Neuronal stem cell (in vitro differentiated cells): ENCODE results near the gene GFRA3. TPM values are rescaled to one million over a fixed set of nuclear protein-coding genes. Genes with fewer than 3 reads are reported as not detected.
A peak's percentile ranks its signal among the peaks of the same experiment; 100 is the strongest.
"Not testable (repeated sequence)": the region's sequence is repeated elsewhere in the genome, so short reads cannot be mapped to it uniquely, and the experiment has no call there.

Source experiments
- DNase-seq: peaks from one replicate; pipeline ENCODE4 v3.0.0-alpha.2; 2013; ENCODE audit warnings: low spot score
- H2AFZ ChIP-seq: one replicate; pipeline ENCODE4 v1.6.1; 2013; ENCODE audit warnings: mild to moderate bottlenecking, low read length, inconsistent platforms
- H2AK5ac ChIP-seq: 2 replicates; pipeline ENCODE4 v1.6.1; 2013; ENCODE audit warnings: low read depth, mild to moderate bottlenecking, inconsistent platforms, low read length, moderate library complexity, mixed read lengths
- H2BK120ac ChIP-seq: 2 replicates; pipeline ENCODE4 v1.6.1; 2013; ENCODE audit warnings: low read depth, mild to moderate bottlenecking, inconsistent platforms, low read length, moderate library complexity, mixed read lengths
- H2BK12ac ChIP-seq: one replicate; pipeline ENCODE4 v1.6.1; 2013; ENCODE audit warnings: low read length, inconsistent platforms
- H2BK15ac ChIP-seq: 2 replicates; pipeline ENCODE4 v1.6.1; 2013; ENCODE audit warnings: mild to moderate bottlenecking, low read length, inconsistent platforms, mixed read lengths
- H2BK5ac ChIP-seq: one replicate; pipeline ENCODE4 v1.6.1; 2013; ENCODE audit warnings: inconsistent platforms, mild to moderate bottlenecking, low read length, moderate library complexity
- H3K14ac ChIP-seq: one replicate; pipeline ENCODE4 v1.6.1; 2013; ENCODE audit warnings: low read length, inconsistent platforms
- H3K18ac ChIP-seq: 2 replicates; pipeline ENCODE4 v1.6.1; 2013; ENCODE audit warnings: low read length, inconsistent platforms
- H3K23ac ChIP-seq: 2 replicates; pipeline ENCODE4 v1.6.1; 2013; ENCODE audit warnings: low read depth, mild to moderate bottlenecking, mixed read lengths, low read length, inconsistent platforms; ENCODE audit not compliant: poor library complexity
- H3K27ac ChIP-seq: replicated peaks from 3 replicates; pipeline ENCODE4 v1.5.1; 2013; ENCODE audit warnings: low read length, inconsistent platforms
- H3K27me3 ChIP-seq, 3 experiments: 2 replicates each; pipeline ENCODE4 v1.6.1; 2013; ENCODE audit warnings: low read length in 3 of 3, mild to moderate bottlenecking in 2 of 3, inconsistent platforms in 1 of 3, low read depth in 1 of 3, mixed read lengths in 1 of 3, moderate library complexity in 1 of 3; ENCODE audit not compliant: control insufficient read depth in 3 of 3, insufficient read depth in 3 of 3
- H3K36me3 ChIP-seq, 2 donors: replicated peaks in 1 of 2; 2 replicates each; pipeline ENCODE4 v1.6.1; 2013; ENCODE audit warnings: low read length in 2 of 2; ENCODE audit not compliant: control insufficient read depth in 2 of 2, insufficient read depth in 2 of 2
- H3K4ac ChIP-seq: 2 replicates; pipeline ENCODE4 v1.6.1; 2013; ENCODE audit warnings: inconsistent platforms, mild to moderate bottlenecking, low read length, moderate library complexity
- H3K4me1 ChIP-seq, 2 donors: 1 replicate in 1 of 2; 2 replicates in 1 of 2; pipeline ENCODE4 v1.6.1; 2013; ENCODE audit warnings: low read length in 2 of 2, low read depth in 1 of 2; ENCODE audit not compliant: control insufficient read depth in 2 of 2, insufficient read depth in 1 of 2
- H3K4me2 ChIP-seq: one replicate; pipeline ENCODE4 v1.6.1; 2013; ENCODE audit warnings: mild to moderate bottlenecking, low read length, inconsistent platforms; ENCODE audit not compliant: insufficient read depth, poor library complexity, severe bottlenecking
- H3K4me3 ChIP-seq, 2 donors: 2 replicates each; pipeline ENCODE4 v1.5.1; 2013; ENCODE audit warnings: low read length in 2 of 2, mild to moderate bottlenecking in 2 of 2, inconsistent platforms in 1 of 2, moderate library complexity in 1 of 2
- H3K79me1 ChIP-seq: one replicate; pipeline ENCODE4 v1.6.1; 2013; ENCODE audit warnings: low read depth, mild to moderate bottlenecking, inconsistent platforms, low read length, moderate library complexity
- H3K9ac ChIP-seq: one replicate; pipeline ENCODE4 v1.6.1; 2013; ENCODE audit warnings: mild to moderate bottlenecking, low read depth, low read length, inconsistent platforms; ENCODE audit not compliant: poor library complexity
- H3K9me3 ChIP-seq, 2 donors: replicated peaks in 1 of 2; 2 replicates each; pipeline versions ENCODE3 to v1.6.1; 2013; ENCODE audit warnings: low read length in 2 of 2, mild to moderate bottlenecking in 2 of 2, inconsistent platforms in 1 of 2, low read depth in 1 of 2, mixed read lengths in 1 of 2, moderate library complexity in 1 of 2; ENCODE audit not compliant: control insufficient read depth in 2 of 2, insufficient read depth in 1 of 2
- H4K8ac ChIP-seq: one replicate; pipeline ENCODE4 v1.6.1; 2013; ENCODE audit warnings: low read depth, mild to moderate bottlenecking, inconsistent platforms, low read length, moderate library complexity
- H4K91ac ChIP-seq: one replicate; pipeline ENCODE4 v1.6.1; 2013; ENCODE audit warnings: low read length, low read depth, mild to moderate bottlenecking, inconsistent platforms; ENCODE audit not compliant: poor library complexity
- WGBS, 2 donors: extraction: QIAGEN DNeasy Blood & Tissue Kit; methylation state at CpG; one replicate each; pipeline ENCODE4 v1.1.7; 2013; ENCODE audit warnings: missing lambda C conversion rate in 2 of 2, mixed read lengths in 1 of 2; ENCODE audit not compliant: insufficient read length in 2 of 2, insufficient replicate concordance in 1 of 2; ENCODE audit errors: extremely low coverage in 2 of 2; 5-methylcytosine and 5-hydroxymethylcytosine counted together
- polyA plus RNA-seq, 2 experiments: library from polyadenylated mRNA; stranded (reverse); fragments of 200-250 nt; gene quantifications; one replicate each; pipeline ENCODE4 v1.2.3, GENCODE V29; 2013

The GFRA3 gene
- 0.33 TPM for polyA plus RNA-seq (2013, experiment 1 of 2)
- polyA plus RNA-seq (2013, experiment 2 of 2): 0.51 TPM

- H2BK120ac ChIP-seq: no peak within 1 kb of the TSS
Observed at GRCh38 chr5:138274189-138274853, at the start of gene GFRA3. TSS of gene GFRA3 (minus strand) at chr5:138274621. CDS start at chr5:138274424, 197 bp downstream.

GRCh38 chr5:138318211-138318610 is 43.8 kb upstream of the GFRA3 start:
- H3K36me3 ChIP-seq: peaks cover 16 to 70% of the 10 kb centered on the region in 2 donors
- not testable (repeated sequence) for DNase-seq, H3K27me3 ChIP-seq, H3K9me3 ChIP-seq, H3K9ac ChIP-seq, H3K4me2 ChIP-seq, H4K91ac ChIP-seq, H4K8ac ChIP-seq, H3K27ac ChIP-seq, H3K14ac ChIP-seq, H3K18ac ChIP-seq, H2BK12ac ChIP-seq, H2BK15ac ChIP-seq, H3K79me1 ChIP-seq, H3K4me3 ChIP-seq, H2AFZ ChIP-seq, H2BK120ac ChIP-seq, H3K4ac ChIP-seq, H2BK5ac ChIP-seq, H3K4me1 ChIP-seq, H3K23ac ChIP-seq, H2AK5ac ChIP-seq
- no CpG with 5 or more reads among the region's 4 CpGs for WGBS, 2 donors

More at GRCh38 chr5:138274189-138274853, at the start of gene GFRA3:
- H4K8ac ChIP-seq: no peak within 1 kb of the TSS
- H3K79me1 ChIP-seq: no peaks in the 10 kb centered on the region
- peaks cover 3 to 5% of the 10 kb centered on the region in 2 donors for H3K4me1 ChIP-seq
- DNase-seq: peak; percentile 43
- no CpG with 5 or more reads among the region's 62 CpGs for WGBS, 2 donors
- peak within 1 kb of the TSS; percentile 86 for H2BK12ac ChIP-seq
- no peak within 1 kb of the TSS for H2BK5ac ChIP-seq
- H3K18ac ChIP-seq: peak within 1 kb of the TSS; percentile 89
- H3K4me2 ChIP-seq: peak within 1 kb of the TSS; percentile 76
- peaks cover 0 to 1% of the 10 kb centered on the region in 2 donors for H3K36me3 ChIP-seq
- peaks cover 0 to 2% of the 10 kb centered on the region in 2 donors for H3K9me3 ChIP-seq
- H3K14ac ChIP-seq: peak within 1 kb of the TSS; percentile 95
- peak within 1 kb of the TSS; percentile 95 for H3K23ac ChIP-seq
- peak within 1 kb of the TSS; percentile 83 for H2BK15ac ChIP-seq
- H2AK5ac ChIP-seq: no peak within 1 kb of the TSS
- H4K91ac ChIP-seq: no peak within 1 kb of the TSS
- peak within 1 kb of the TSS; percentile 38 to 81 for H3K4me3 ChIP-seq
- H3K27ac ChIP-seq: no peak within 1 kb of the TSS
- H2AFZ ChIP-seq: peak within 1 kb of the TSS; percentile 93
- peak within 1 kb of the TSS; percentile 91 for H3K9ac ChIP-seq
- H3K27me3 ChIP-seq: peaks cover 0 to 45% (median 24%) of the 10 kb centered on the region in 3 experiments
- H3K4ac ChIP-seq: no peak within 1 kb of the TSS

- Histone ChIP-seq H3K27ac (no peak overlapping the region), H3K4me1 (no peaks in the 10 kb centered on the region), H3K36me3 (peaks cover 17 to 84% of the 10 kb centered on the region in 2 donors), H2AK5ac (no peak overlapping the region), H2BK12ac (no peak overlapping the region), H3K9ac (peak overlapping the region; percentile 21), H2BK5ac (no peak overlapping the region), H3K4me2 (no peak overlapping the region), H3K23ac (no peak overlapping the region), H2BK15ac (no peak overlapping the region), H2AFZ (no peak overlapping the region), H4K91ac (no peak overlapping the region), H3K14ac (no peak overlapping the region), H2BK120ac (no peak overlapping the region), H3K18ac (no peak overlapping the region), H3K79me1 (peaks cover 3% of the 10 kb centered on the region), H3K4ac (no peak overlapping the region), H3K9me3 (no peaks in the 10 kb centered on the region), H4K8ac (peak overlapping the region; percentile 43), H3K4me3 (no peak overlapping the region), H3K27me3 (no peaks in the 10 kb centered on the region)
- no CpG with 5 or more reads among the region's 3 CpGs for WGBS, 2 donors
- DNase-seq: no peak
Observed at GRCh38 chr5:138316355-138316754, 41.9 kb upstream of the GFRA3 start.

- no peak for DNase-seq
Observed at GRCh38 chr5:138315751-138316278, 41.4 kb upstream of the GFRA3 start.

More at GRCh38 chr5:138315751-138316278, 41.4 kb upstream of the GFRA3 start:
- no peak overlapping the region for H2BK5ac ChIP-seq
- no peak overlapping the region for H3K14ac ChIP-seq
- H2AK5ac ChIP-seq: no peak overlapping the region
- H2BK120ac ChIP-seq: no peak overlapping the region
- no peak overlapping the region for H3K23ac ChIP-seq
- peaks cover 17 to 89% of the 10 kb centered on the region in 2 donors for H3K36me3 ChIP-seq
- WGBS, 2 donors: no CpG with 5 or more reads among the region's 7 CpGs
- H3K79me1 ChIP-seq: peaks cover 3% of the 10 kb centered on the region
- H3K4me3 ChIP-seq: no peak overlapping the region
- H3K4me2 ChIP-seq: no peak overlapping the region
- no peaks in the 10 kb centered on the region for H3K9me3 ChIP-seq
- no peak overlapping the region for H4K91ac ChIP-seq
- no peak overlapping the region for H4K8ac ChIP-seq
- no peaks in the 10 kb centered on the region for H3K4me1 ChIP-seq
- H2BK12ac ChIP-seq: no peak overlapping the region
- no peaks in the 10 kb centered on the region for H3K27me3 ChIP-seq
- H3K27ac ChIP-seq: no peak overlapping the region
- H2AFZ ChIP-seq: no peak overlapping the region
- H2BK15ac ChIP-seq: no peak overlapping the region
- H3K9ac ChIP-seq: peak overlapping the region; percentile 21
- peak overlapping the region; percentile 37 for H3K4ac ChIP-seq
- H3K18ac ChIP-seq: no peak overlapping the region
